T1000 (cell line): ENCODE measurements around the gene COPS2.
"Not testable (repeated sequence)": the region's sequence is repeated elsewhere in the genome, so short reads cannot be mapped to it uniquely, and the experiment has no call there.

Experiments used
- DNase-seq: peaks from one replicate; lab custom pipeline; 2025; ENCODE audit warnings: mixed read lengths; lab: John Stamatoyannopoulos, UW

The COPS2 gene

DNA sequence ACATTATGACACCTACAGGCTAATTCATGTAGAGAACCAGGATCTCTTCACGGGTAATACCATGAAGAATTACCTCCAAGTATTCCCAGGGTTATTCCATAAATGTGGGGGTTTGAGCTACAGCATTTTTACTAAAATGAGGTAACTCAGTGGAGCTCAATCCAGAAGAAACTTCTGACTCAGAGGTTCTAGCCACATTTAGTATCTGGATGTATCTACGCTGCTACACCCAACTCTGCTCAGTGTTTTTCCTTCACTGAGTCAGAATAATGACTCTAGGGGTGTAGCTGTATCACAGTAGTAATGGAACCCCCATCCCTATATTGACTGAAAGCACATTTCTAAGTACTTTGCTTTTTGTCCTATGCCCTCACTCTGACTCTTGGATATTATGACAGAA is 52.4 kb downstream of the COPS2 start:
- DNase-seq, result no peak

DNA sequence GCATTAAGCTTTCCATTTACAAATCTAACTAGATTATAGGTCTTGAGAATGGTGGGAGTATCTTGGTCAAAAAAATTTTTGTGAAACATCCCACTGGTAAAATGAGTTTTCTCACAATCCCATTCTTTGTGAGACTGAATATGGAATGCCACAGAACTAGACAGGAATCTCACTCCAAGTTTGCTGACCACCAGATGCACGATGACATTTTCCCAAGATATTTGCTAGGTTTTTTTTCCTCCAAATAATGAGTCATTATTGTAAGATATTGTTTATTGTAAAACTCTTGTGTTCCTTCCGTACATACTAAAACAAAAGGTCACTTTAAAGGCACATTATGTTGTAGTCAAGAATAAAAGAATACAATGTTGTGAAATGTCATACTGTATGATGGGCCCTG is 53.9 kb downstream of the COPS2 start:
- no peak for DNase-seq

DNA sequence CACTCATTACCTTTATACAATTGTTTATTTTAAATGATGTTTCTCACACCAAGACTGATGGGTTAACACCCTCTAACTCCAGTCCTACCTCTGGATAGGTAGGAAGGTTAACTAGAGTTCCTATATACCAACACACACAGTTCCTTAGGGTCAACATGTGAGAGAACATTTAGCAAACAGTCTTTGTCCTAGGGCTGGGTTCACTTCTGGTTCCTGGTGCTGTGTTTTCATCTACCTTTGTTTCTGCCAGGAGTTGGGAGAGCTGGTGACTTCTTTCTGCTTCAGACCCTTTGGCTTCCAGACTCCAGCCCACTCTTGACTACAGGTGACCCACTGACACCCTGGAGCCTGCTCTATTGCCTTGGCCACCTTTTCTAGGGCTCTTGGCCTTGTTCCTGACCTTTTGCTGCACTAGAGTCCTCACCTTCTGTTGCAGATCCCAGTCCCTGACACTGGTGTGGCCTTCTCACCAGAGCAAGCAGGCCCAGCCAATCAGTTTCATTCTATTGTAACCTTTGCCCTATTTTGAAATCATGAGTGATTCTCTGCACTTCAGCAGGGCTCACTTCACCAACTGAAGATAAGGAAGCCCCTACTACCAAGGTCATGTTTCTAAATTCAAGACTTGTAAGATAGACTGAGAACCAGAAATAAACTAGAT is 59.2 kb downstream of the COPS2 start:
- no peak for DNase-seq

DNA sequence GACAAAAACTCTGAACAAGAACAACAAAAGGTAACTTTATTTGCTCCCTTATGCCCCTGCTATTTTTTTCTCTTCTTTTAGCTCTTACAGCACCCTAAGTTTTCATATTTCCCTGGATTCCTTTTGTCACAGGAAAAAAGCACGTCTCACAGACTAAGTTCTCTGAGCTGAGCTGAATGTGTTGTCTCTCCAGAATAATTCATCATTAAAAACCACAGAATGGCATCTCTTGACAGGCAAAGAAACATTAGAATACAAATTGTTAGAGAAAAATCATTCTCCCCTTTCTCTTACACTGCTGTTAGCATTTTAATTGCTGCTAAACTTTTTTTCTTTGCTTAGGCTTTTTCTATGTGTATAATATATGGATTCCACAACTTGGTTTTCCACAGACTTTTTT is 60.5 kb downstream of the COPS2 start:
- DNase-seq, result no peak

GRCh38 chr15:49093252-49094105 is 61.9 kb downstream of the COPS2 start:
- DNase-seq, result no peak

GRCh38 chr15:49088996-49089395 is 66.4 kb downstream of the COPS2 start:
- DNase-seq, result no peak

DNA sequence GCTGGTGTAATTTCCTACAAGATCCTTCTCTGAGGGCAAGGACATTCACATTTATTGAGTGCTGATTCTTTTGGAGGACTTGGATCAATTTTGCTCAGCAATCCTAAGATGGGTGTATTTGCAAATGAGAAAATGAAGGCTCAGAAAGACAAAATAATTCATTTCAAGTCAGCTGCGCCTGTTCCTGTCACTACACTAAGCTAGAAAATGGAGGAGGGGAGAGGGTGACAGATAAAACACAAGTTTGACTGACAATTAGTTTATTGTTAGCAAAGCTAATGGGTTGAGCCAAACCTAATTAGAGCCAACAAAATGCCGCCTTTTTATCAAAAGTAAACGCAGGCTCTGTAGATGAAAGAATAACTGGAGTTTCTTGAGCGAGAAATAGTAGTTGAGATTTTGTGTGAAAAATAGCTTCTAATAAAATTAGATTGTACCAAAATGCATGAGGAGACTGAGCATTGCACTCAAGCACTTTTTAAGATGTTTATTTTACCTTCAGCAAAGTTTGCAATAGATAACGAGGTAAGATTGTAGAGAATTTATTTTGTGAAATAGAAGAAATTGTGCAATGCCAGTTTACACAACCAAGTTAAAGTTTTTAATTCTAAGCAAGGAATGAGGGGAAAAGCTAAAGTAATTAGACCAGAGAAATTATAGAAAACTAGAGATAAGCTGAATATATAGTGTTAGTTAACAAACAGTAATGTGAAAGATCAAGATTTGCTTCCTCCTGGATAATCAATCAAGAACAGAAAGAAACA is 69.5 kb downstream of the COPS2 start:
- no peak for DNase-seq

- no peak for DNase-seq
These were observed 71.2 kb downstream of the COPS2 start for GRCh38 chr15:49084285-49084570.

- no peak for DNase-seq
These were observed 71.8 kb downstream of the COPS2 start for GRCh38 chr15:49083401-49084284.

DNA sequence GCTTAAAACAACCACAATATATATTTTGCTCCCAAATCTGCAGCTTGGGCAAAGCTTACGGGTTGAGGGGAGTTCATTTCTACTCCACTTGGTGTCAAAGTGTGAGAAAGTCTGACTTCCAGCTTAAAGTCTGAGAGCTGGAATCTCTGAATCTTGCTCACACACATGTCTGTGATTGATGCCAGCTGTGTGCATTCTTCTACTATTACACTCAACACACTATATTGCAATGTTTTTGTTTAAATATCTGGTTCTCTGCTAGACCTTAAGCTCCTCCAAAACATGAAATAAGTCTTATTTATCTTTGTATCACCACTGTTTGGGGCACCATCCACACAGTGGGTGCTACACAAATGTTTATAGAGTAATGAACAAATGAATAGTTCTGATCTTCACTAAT is 72.4 kb downstream of the COPS2 start:
- DNase-seq, result no peak

- DNase-seq, result no peak
These were observed 75.9 kb downstream of the COPS2 start for GRCh38 chr15:49079340-49080039.

DNA sequence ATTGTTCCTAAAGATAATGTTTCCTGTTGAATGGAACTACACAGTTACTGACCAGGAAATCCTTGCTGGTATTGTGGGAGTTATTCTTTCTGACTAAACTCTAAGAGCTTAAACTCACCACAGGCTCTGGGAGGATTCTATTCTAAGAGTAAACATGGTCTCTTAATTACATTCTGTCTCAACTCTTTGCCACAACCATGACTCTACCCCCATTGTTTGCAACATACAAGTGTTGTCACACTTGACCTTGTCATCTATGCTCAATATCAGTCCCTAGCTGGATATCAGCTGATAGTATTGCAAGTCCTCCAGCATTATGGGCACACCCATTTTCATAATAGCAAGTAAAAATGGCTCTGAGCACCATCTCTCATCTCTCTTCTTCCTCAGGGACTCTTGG is 79.5 kb downstream of the COPS2 start:
- no peak for DNase-seq

DNA sequence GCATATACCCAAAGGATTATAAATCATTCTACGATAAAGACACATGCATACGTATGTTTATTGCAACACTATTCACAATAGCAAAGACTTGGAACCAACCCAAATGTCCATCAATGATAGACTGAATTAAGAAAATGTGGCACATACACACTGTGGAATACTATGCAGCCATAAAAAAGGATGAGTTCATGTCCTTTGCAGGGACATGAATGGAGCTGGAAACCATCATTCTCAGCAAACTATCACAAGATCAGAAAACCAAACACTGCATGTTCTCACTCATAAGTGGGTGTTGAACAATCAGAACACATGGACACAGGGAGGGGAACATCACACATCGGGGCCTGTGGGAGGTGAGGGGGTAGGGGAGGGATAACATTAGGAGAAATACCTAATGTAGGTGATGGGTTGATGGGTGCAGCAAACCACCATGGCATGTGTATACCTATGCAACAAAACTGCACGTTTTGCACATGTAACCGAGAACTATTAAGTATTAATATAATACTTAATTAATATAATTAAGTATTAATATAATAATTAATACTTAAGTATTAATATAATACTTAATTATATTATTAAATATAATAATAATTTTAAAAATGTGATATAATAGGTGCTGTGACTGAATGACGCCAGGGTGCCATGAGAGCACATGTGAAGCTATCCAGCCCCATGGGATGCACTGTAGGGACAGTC is 80.7 kb downstream of the COPS2 start:
- not testable (repeated sequence) for DNase-seq
